Mesothelial cell of epicardium (in vitro differentiated cells): ENCODE measurements around the gene TRIM29. TPM values are rescaled to one million over a fixed set of nuclear protein-coding genes. Genes with fewer than 3 reads are reported as not detected.
A peak's percentile ranks its signal among the peaks of the same experiment; 100 is the strongest.

Experiments used
- DNase-seq, 2 experiments: peaks; one replicate each; pipeline ENCODE4 v3.0.0; 2021; ENCODE audit warnings: low spot score in 2 of 2; ENCODE audit not compliant: unreplicated experiment in 2 of 2
- H3K27ac Mint-ChIP-seq: 2 replicates; pipeline ENCODE4 v1.8.0; 2021; ENCODE audit warnings: mixed read lengths
- H3K27me3 Mint-ChIP-seq: 2 replicates; pipeline ENCODE4 v1.8.0; 2021; ENCODE audit warnings: low read depth, mixed read lengths
- H3K36me3 Mint-ChIP-seq: 2 replicates; pipeline ENCODE4 v1.8.0; 2021; ENCODE audit warnings: mixed read lengths
- H3K4me1 Mint-ChIP-seq: 2 replicates; pipeline ENCODE4 v1.8.0; 2021; ENCODE audit warnings: mixed read lengths
- H3K4me3 Mint-ChIP-seq: 2 replicates; pipeline ENCODE4 v1.8.0; 2021; ENCODE audit warnings: mild to moderate bottlenecking, moderate library complexity, mixed read lengths
- H3K9me3 Mint-ChIP-seq: 2 replicates; pipeline ENCODE4 v1.8.0; 2021; ENCODE audit warnings: mixed read lengths
- total RNA-seq: library from RNA; stranded (reverse); gene quantifications from 3 replicates; pipeline ENCODE4 v1.2.1, GENCODE V29; 2021
- TF ChIP-seq, protein P1 (sequence below): fragments of 200-600 bp; sonication (generic); IDR thresholded peaks from one replicate; pipeline ENCODE4 v1.5.0; 2021; ENCODE audit warnings: antibody characterized with exemption; ENCODE audit not compliant: unreplicated experiment

TRIM29 gene
- total RNA-seq, 1 donor from 2014 or later: 7.9 TPM

DNA sequence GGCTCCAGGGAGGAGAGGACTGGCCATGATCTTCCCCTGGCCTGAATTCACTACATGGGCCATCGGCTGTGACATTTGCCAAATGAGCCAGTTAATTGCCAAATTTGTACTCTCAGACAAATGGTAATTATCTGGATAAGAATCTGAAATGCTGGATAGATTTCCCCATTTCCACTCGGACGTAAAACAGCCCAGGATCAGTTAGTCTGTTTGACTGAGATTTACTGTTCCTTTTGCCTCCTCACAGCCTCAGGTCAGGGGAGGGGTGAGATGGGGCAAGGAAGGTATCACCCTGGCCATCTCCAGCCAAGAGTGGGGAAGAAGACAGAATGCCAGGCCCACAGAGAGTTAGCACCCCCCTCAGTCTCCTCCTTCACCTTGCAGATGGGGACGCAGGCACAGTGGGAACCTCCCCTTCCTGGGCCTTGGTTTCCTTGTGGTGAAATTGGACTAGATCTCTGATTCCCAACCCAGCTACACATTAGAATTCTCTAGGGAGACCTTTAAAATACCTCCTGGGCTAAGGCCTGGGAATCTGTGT is 5.2 kb downstream of the TRIM29 start:
- peaks cover 28% of the 10 kb centered on the region for H3K27me3 Mint-ChIP-seq
- peaks cover 11% of the 10 kb centered on the region for H3K4me1 Mint-ChIP-seq
- H3K9me3 Mint-ChIP-seq: no peaks in the 10 kb centered on the region
- no peak overlapping the region for H3K27ac Mint-ChIP-seq
- peak in 1 of 2 experiments; percentile 7 for DNase-seq
- no peaks in the 10 kb centered on the region for H3K36me3 Mint-ChIP-seq
- TF ChIP-seq, protein P1, sequence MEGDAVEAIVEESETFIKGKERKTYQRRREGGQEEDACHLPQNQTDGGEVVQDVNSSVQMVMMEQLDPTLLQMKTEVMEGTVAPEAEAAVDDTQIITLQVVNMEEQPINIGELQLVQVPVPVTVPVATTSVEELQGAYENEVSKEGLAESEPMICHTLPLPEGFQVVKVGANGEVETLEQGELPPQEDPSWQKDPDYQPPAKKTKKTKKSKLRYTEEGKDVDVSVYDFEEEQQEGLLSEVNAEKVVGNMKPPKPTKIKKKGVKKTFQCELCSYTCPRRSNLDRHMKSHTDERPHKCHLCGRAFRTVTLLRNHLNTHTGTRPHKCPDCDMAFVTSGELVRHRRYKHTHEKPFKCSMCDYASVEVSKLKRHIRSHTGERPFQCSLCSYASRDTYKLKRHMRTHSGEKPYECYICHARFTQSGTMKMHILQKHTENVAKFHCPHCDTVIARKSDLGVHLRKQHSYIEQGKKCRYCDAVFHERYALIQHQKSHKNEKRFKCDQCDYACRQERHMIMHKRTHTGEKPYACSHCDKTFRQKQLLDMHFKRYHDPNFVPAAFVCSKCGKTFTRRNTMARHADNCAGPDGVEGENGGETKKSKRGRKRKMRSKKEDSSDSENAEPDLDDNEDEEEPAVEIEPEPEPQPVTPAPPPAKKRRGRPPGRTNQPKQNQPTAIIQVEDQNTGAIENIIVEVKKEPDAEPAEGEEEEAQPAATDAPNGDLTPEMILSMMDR: no peak
- H3K4me3 Mint-ChIP-seq: no peak overlapping the region

DNA sequence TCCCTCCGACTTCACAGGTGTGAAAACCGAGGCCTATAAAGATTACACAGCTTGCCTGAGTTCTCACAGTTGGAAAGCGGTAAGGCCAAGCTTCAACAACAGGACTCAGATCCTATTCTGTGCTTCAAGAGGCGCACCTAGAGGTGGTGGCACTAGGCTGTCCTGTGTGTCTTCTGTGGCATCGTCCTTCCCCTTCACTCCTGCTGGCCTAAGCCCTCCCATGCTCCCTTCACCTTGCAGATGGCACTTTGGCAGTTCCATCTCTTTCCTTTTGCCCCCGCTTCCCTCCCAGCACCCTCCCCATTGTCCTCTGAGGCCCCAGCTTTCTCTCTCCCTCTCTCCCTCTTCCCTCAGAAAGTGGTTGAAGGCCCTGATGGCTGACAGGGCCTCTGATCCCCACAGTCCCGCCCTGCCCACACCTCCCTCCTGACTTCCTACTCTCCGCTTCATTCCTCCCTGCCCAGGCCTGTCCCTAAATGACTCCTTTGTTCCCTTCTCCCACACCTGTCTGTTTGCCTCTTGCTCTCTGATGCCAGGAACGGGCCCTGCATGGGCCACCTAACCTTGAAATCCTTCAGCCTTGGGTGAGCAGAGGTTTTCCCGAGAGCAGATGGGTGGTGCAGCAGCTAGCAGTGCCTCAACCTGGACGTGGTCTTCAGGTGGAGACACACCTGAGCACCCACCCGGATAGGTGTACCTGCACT is 5.8 kb downstream of the TRIM29 start:
- no peaks in the 10 kb centered on the region for H3K9me3 Mint-ChIP-seq
- H3K4me1 Mint-ChIP-seq: peaks cover 11% of the 10 kb centered on the region
- TF ChIP-seq, protein P1: no peak
- no peak overlapping the region for H3K4me3 Mint-ChIP-seq
- DNase-seq: peak; percentile 1 to 31
- H3K27me3 Mint-ChIP-seq: peaks cover 33% of the 10 kb centered on the region
- H3K36me3 Mint-ChIP-seq: no peaks in the 10 kb centered on the region
- no peak overlapping the region for H3K27ac Mint-ChIP-seq

DNA sequence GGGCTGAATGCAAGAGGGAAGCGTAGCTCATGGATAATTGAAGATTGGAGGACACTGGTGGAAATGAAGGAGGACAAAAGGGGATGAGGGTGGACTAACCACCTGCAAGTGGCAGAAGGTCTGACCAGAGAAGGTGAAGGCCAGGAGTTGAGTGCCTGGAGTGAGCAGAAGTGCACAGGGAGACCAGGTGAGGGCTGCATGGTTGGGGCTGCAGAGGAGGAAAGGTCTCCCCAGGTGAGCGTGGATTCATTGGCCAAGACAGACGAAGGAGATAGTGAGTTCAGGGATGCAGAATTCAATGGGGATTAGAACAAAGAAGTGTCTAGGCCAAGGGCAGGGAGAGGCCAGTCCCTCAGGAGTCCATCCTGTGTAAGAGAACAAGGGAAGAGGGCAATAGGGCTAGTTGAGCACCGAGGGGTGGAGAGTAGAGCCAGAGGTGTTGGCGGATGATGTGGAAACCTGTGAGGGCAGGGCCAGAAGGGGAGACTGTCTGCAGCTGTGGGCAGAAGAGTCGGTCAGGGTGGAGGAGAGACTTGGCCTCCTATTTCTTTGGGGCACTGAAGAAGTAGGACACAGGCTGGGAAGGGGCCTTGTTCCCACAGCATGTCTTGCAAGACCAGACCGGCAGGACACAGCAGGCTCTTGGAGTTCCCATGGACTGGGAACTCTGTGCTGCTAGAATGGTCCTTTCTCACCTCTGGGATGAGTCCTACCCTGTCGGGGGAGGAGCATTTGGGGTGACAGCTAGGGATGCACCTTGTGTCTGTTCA is 6.7 kb downstream of the TRIM29 start:
- Mint-ChIP-seq H3K9me3 (no peaks in the 10 kb centered on the region), H3K4me1 (peaks cover 9% of the 10 kb centered on the region), H3K27ac (no peak overlapping the region), H3K4me3 (no peak overlapping the region), H3K27me3 (peaks cover 38% of the 10 kb centered on the region), H3K36me3 (no peaks in the 10 kb centered on the region)
- DNase-seq: peak; percentile 2 to 19
- TF ChIP-seq, protein P1: no peak

DNA sequence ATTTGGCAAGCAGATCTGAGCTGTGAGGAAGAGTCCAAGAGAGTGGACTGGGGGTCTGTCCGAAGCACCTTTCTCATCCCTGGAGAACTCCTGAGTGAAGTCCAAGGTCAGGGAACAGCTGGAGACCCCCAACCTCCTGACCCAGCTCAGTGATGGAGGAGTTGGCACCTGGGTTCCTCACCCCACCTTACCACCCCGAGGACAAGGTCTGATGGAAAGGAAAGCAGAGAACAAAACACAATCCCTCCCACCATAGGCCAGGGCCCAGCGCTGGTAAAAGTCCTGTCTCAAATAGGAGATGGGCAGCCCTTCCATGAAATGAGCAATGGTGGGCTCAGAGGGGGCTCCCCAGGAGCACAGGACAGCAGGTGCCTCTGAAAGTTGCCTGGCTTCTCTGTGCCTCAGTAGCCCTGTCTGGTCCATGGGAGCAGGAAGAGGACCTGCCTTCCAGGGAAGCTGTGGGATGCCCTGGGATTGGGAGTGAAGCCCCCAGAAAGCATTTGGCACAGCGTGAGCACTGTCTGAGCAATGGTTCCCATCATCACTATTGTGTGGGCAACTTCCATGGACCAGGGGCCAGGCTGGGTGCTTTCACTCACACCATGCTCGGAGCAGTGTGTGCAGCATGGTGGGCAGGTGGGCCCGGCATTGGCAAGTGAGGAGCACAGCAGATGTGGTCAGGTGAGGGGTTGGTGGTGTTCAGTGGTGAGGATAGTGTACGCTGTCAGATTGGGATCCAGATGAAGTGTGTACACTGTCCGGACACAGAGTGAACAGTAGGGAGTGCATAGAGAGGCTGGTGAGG is 7.5 kb downstream of the TRIM29 start:
- H3K9me3 Mint-ChIP-seq: no peaks in the 10 kb centered on the region
- H3K27me3 Mint-ChIP-seq: peaks cover 40% of the 10 kb centered on the region
- peak in 1 of 2 experiments; percentile 3 for DNase-seq
- no peak overlapping the region for H3K4me3 Mint-ChIP-seq
- TF ChIP-seq, protein P1: no peak
- no peaks in the 10 kb centered on the region for H3K36me3 Mint-ChIP-seq
- H3K4me1 Mint-ChIP-seq: peaks cover 7% of the 10 kb centered on the region
- no peak overlapping the region for H3K27ac Mint-ChIP-seq

DNA sequence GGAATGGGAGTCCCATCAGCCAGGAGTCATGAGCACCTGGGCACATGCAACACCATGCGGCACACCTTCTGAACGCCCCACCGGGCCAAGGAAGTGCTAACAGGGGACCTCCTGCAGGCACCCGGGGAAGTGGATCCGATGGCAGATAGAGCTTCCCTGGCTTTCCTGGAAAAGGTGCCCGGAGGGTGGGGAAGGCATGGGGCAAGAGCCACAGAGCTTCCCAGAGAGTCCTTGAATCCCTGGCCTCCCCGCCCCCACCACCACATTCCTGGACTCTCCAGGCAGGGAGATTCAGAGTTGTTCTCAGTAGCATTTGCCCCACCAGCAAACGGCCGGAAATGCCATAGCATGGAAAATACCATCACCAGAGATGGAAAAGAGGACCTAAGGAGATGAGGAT is 8.3 kb downstream of the TRIM29 start:
- Mint-ChIP-seq H3K4me3 (no peak overlapping the region), H3K27ac (no peak overlapping the region), H3K4me1 (peaks cover 7% of the 10 kb centered on the region), H3K9me3 (no peaks in the 10 kb centered on the region), H3K36me3 (no peaks in the 10 kb centered on the region), H3K27me3 (peaks cover 41% of the 10 kb centered on the region)
- TF ChIP-seq, protein P1: no peak
- no peak for DNase-seq
